Ovary (tissue), 3 donors: Measurements from ENCODE around the gene DDX4.

Experiments used
- POLR2A ChIP-seq: fragments of 450-650 bp; IDR thresholded peaks from one replicate; pipeline ENCODE4 v1.6.1; 2017; ENCODE audit warnings: antibody characterized with exemption, mild to moderate bottlenecking, moderate library complexity
- TF ChIP-seq, protein P1 (sequence below), 3 donors: fragments of 450-650 bp in 2 of 3; fragments of 200-600 bp in 1 of 3; IDR thresholded peaks; one replicate each; pipeline versions ENCODE4 v1.5.1 to v1.8.0; 2016 to 2022; ENCODE audit warnings: antibody characterized with exemption in 3 of 3, mild to moderate bottlenecking in 1 of 3
- donor health status: DM: no; HTN: no; CAD: no.

GRCh38 chr5:55720188-55720703, 17.6 kb upstream of the DDX4 start:
- TF ChIP-seq, protein P1, sequence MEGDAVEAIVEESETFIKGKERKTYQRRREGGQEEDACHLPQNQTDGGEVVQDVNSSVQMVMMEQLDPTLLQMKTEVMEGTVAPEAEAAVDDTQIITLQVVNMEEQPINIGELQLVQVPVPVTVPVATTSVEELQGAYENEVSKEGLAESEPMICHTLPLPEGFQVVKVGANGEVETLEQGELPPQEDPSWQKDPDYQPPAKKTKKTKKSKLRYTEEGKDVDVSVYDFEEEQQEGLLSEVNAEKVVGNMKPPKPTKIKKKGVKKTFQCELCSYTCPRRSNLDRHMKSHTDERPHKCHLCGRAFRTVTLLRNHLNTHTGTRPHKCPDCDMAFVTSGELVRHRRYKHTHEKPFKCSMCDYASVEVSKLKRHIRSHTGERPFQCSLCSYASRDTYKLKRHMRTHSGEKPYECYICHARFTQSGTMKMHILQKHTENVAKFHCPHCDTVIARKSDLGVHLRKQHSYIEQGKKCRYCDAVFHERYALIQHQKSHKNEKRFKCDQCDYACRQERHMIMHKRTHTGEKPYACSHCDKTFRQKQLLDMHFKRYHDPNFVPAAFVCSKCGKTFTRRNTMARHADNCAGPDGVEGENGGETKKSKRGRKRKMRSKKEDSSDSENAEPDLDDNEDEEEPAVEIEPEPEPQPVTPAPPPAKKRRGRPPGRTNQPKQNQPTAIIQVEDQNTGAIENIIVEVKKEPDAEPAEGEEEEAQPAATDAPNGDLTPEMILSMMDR (IDR thresholded peaks at IDR 0.05), result no peak
- TF ChIP-seq POLR2A, result no peak
